SK-N-SH treated with all-trans-retinoic acid at 6 μM for 48 hours (cell line): ENCODE results near the gene CIAO2A.

Source experiments
- ATAC-seq: fragments of 200-7000 bp; cut with Tn5 transposase; 3 replicates; pipeline ENCODE4 v1.9.1; 2020; ENCODE audit warnings: mild to moderate bottlenecking, moderate library complexity
- ARNTL ChIP-seq: fragments of 450-650 bp; formaldehyde crosslinking; IDR thresholded peaks from 2 replicates; pipeline ENCODE4 v1.5.0; 2020; ENCODE audit warnings: low read depth, mild to moderate bottlenecking, moderate library complexity, borderline replicate concordance
- BACH2 ChIP-seq: fragments of 250-450 bp; sonication (Bioruptor Pico); IDR thresholded peaks from 2 replicates; pipeline ENCODE4 v1.9.0; 2021; ENCODE audit warnings: mild to moderate bottlenecking, borderline replicate concordance
- CREB5 ChIP-seq: fragments of 250-450 bp; sonication (Bioruptor Pico); IDR thresholded peaks from 2 replicates; pipeline ENCODE4 v1.5.1; 2020; ENCODE audit warnings: low read depth, mild to moderate bottlenecking, moderate library complexity
- CSDC2 ChIP-seq: fragments of 250-450 bp; sonication (Bioruptor Pico); IDR thresholded peaks from 2 replicates; pipeline ENCODE4 v1.5.0; 2020; ENCODE audit warnings: mild to moderate bottlenecking, moderate library complexity
- CSRNP3 ChIP-seq: fragments of 250-450 bp; sonication (Bioruptor Pico); IDR thresholded peaks from 2 replicates; pipeline ENCODE4 v1.5.1; 2021; ENCODE audit warnings: mild to moderate bottlenecking, moderate library complexity
- ESRRG ChIP-seq: fragments of 250-450 bp; sonication (Bioruptor Pico); IDR thresholded peaks from 2 replicates; pipeline ENCODE4 v1.6.1; 2021; ENCODE audit warnings: mild to moderate bottlenecking
- GLIS3 ChIP-seq: fragments of 250-450 bp; sonication (Bioruptor Pico); IDR thresholded peaks from 2 replicates; pipeline ENCODE4 v1.5.0; 2020; ENCODE audit warnings: mild to moderate bottlenecking, moderate library complexity
- ISL1 ChIP-seq: fragments of 250-450 bp; sonication (Bioruptor Pico); IDR thresholded peaks from 2 replicates; pipeline ENCODE4 v2.1.2; 2022; ENCODE audit warnings: mild to moderate bottlenecking, moderate library complexity
- OSR1 ChIP-seq: fragments of 250-450 bp; sonication (Bioruptor Pico); IDR thresholded peaks from 2 replicates; pipeline ENCODE4 v1.8.0; 2022; ENCODE audit warnings: moderate library complexity, mild to moderate bottlenecking, inconsistent platforms
- PPARA ChIP-seq: fragments of 250-450 bp; sonication (Bioruptor Pico); IDR thresholded peaks from 2 replicates; pipeline ENCODE4 v1.5.0; 2020; ENCODE audit warnings: mild to moderate bottlenecking, borderline replicate concordance
- RARB ChIP-seq: fragments of 250-450 bp; sonication (Bioruptor Pico); IDR thresholded peaks from 2 replicates; pipeline ENCODE4 v1.8.0; 2021; ENCODE audit warnings: mild to moderate bottlenecking, moderate library complexity
- SNAI2 ChIP-seq: fragments of 250-450 bp; sonication (Bioruptor Pico); IDR thresholded peaks from 2 replicates; pipeline ENCODE4 v1.5.0; 2020; ENCODE audit warnings: mild to moderate bottlenecking, moderate library complexity
- TCF4 ChIP-seq: fragments of 250-450 bp; sonication (Bioruptor Pico); IDR thresholded peaks from 2 replicates; pipeline ENCODE4 v1.8.0; 2021; ENCODE audit warnings: mild to moderate bottlenecking, moderate library complexity, borderline replicate concordance
- TOX ChIP-seq: fragments of 250-450 bp; sonication (Bioruptor Pico); IDR thresholded peaks from 2 replicates; pipeline ENCODE4 v1.8.0; 2021; ENCODE audit warnings: mild to moderate bottlenecking, moderate library complexity, borderline replicate concordance
- ZC3H10 ChIP-seq: fragments of 250-450 bp; sonication (Bioruptor Pico); IDR thresholded peaks from 2 replicates; pipeline ENCODE4 v1.5.1; 2021; ENCODE audit warnings: mild to moderate bottlenecking, moderate library complexity
- ZFP3 ChIP-seq: fragments of 250-450 bp; sonication (Bioruptor Pico); IDR thresholded peaks from 2 replicates; pipeline ENCODE4 v1.5.0; 2020; ENCODE audit warnings: mild to moderate bottlenecking, moderate library complexity
- ZFP30 ChIP-seq: fragments of 450-650 bp; formaldehyde crosslinking; IDR thresholded peaks from 2 replicates; pipeline ENCODE4 v1.5.0; 2022; ENCODE audit warnings: mild to moderate bottlenecking, moderate library complexity
- ZNF565 ChIP-seq: fragments of 450-650 bp; formaldehyde crosslinking; conservative IDR thresholded peaks from 2 replicates; pipeline ENCODE4 v1.5.0; 2020; ENCODE audit warnings: low read depth, mild to moderate bottlenecking, moderate library complexity
- ZNF70 ChIP-seq: fragments of 450-650 bp; formaldehyde crosslinking; IDR thresholded peaks from 2 replicates; pipeline ENCODE4 v1.5.0; 2020; ENCODE audit warnings: mild to moderate bottlenecking, moderate library complexity
- ZNF8 ChIP-seq: fragments of 450-650 bp; formaldehyde crosslinking; IDR thresholded peaks from 2 replicates; pipeline ENCODE4 v1.5.0; 2020; ENCODE audit warnings: mild to moderate bottlenecking, moderate library complexity
- TF ChIP-seq, protein P1 (sequence below): fragments of 250-450 bp; sonication (Bioruptor Pico); IDR thresholded peaks from 2 replicates; pipeline ENCODE4 v1.5.0; 2020; ENCODE audit warnings: mild to moderate bottlenecking, moderate library complexity
- TF ChIP-seq, protein P2 (sequence below): fragments of 250-450 bp; sonication (Bioruptor Pico); IDR thresholded peaks from 2 replicates; pipeline ENCODE4 v1.8.0; 2021; ENCODE audit warnings: low read depth, mild to moderate bottlenecking, moderate library complexity, borderline replicate concordance
- TF ChIP-seq, protein P3 (sequence below): fragments of 250-450 bp; sonication (Bioruptor Pico); IDR thresholded peaks from 2 replicates; pipeline ENCODE4 v1.8.0; 2020; ENCODE audit warnings: mild to moderate bottlenecking, moderate library complexity, borderline replicate concordance

CIAO2A gene

GRCh38 chr15:64127521-64128270 is 34.1 kb upstream of the CIAO2A start (continued):
- TF ChIP-seq CREB5 (no peak), TOX (CRISPR knock-in tag) (no peak)
- TF ChIP-seq, all 23 proteins: peak for 0

DNA sequence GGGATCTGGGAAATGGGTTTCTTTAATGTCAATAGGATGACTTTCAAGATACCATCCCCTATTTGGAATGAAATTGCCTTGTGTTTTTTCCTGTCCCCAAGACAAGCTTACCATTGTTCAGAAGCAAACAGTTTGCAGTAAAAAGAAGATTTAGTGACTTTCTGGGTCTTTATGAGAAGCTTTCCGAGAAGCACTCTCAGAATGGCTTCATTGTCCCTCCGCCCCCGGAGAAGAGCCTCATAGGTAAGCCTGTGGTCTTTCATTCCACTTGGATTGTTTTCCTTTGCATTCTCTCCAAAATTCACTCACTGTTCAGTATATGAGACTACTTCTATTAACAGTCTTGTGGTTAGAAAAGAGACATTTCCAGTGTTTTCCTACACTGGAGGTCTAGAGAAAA is 32.3 kb upstream of the CIAO2A start:
- no peak for ATAC-seq
- TF ChIP-seq RARB (CRISPR knock-in tag) (no peak), ARNTL (CRISPR knock-in tag) (no peak), ISL1 (no peak), ZFP30 (CRISPR knock-in tag) (no peak), ZNF565 (no peak), ESRRG (CRISPR knock-in tag) (no peak), ZNF8 (CRISPR knock-in tag) (no peak), ZNF70 (no peak), OSR1 (CRISPR knock-in tag) (no peak), TCF4 (CRISPR knock-in tag) (no peak), CREB5 (no peak), ZC3H10 (no peak), BACH2 (CRISPR knock-in tag) (no peak), GLIS3 (CRISPR knock-in tag) (no peak), ZFP3 (CRISPR knock-in tag) (no peak), CSRNP3 (CRISPR knock-in tag) (no peak), PPARA (CRISPR knock-in tag) (no peak), SNAI2 (CRISPR knock-in tag) (no peak)
- TF ChIP-seq, protein P1, sequence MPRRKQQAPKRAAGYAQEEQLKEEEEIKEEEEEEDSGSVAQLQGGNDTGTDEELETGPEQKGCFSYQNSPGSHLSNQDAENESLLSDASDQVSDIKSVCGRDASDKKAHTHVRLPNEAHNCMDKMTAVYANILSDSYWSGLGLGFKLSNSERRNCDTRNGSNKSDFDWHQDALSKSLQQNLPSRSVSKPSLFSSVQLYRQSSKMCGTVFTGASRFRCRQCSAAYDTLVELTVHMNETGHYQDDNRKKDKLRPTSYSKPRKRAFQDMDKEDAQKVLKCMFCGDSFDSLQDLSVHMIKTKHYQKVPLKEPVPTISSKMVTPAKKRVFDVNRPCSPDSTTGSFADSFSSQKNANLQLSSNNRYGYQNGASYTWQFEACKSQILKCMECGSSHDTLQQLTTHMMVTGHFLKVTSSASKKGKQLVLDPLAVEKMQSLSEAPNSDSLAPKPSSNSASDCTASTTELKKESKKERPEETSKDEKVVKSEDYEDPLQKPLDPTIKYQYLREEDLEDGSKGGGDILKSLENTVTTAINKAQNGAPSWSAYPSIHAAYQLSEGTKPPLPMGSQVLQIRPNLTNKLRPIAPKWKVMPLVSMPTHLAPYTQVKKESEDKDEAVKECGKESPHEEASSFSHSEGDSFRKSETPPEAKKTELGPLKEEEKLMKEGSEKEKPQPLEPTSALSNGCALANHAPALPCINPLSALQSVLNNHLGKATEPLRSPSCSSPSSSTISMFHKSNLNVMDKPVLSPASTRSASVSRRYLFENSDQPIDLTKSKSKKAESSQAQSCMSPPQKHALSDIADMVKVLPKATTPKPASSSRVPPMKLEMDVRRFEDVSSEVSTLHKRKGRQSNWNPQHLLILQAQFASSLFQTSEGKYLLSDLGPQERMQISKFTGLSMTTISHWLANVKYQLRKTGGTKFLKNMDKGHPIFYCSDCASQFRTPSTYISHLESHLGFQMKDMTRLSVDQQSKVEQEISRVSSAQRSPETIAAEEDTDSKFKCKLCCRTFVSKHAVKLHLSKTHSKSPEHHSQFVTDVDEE (CRISPR knock-in tag), result no peak
- TF ChIP-seq, protein P2, sequence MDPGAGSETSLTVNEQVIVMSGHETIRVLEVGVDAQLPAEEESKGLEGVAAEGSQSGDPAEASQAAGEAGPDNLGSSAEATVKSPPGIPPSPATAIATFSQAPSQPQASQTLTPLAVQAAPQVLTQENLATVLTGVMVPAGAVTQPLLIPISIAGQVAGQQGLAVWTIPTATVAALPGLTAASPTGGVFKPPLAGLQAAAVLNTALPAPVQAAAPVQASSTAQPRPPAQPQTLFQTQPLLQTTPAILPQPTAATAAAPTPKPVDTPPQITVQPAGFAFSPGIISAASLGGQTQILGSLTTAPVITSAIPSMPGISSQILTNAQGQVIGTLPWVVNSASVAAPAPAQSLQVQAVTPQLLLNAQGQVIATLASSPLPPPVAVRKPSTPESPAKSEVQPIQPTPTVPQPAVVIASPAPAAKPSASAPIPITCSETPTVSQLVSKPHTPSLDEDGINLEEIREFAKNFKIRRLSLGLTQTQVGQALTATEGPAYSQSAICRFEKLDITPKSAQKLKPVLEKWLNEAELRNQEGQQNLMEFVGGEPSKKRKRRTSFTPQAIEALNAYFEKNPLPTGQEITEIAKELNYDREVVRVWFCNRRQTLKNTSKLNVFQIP (CRISPR knock-in tag), result no peak
- TF ChIP-seq, all 23 proteins: peak for 0

- ATAC-seq, result no peak
- TF ChIP-seq, protein P3, sequence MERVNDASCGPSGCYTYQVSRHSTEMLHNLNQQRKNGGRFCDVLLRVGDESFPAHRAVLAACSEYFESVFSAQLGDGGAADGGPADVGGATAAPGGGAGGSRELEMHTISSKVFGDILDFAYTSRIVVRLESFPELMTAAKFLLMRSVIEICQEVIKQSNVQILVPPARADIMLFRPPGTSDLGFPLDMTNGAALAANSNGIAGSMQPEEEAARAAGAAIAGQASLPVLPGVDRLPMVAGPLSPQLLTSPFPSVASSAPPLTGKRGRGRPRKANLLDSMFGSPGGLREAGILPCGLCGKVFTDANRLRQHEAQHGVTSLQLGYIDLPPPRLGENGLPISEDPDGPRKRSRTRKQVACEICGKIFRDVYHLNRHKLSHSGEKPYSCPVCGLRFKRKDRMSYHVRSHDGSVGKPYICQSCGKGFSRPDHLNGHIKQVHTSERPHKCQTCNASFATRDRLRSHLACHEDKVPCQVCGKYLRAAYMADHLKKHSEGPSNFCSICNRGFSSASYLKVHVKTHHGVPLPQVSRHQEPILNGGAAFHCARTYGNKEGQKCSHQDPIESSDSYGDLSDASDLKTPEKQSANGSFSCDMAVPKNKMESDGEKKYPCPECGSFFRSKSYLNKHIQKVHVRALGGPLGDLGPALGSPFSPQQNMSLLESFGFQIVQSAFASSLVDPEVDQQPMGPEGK (CRISPR knock-in tag), result no peak
- TF ChIP-seq CSDC2 (CRISPR knock-in tag), result no peak
- TF ChIP-seq, protein P2 (CRISPR knock-in tag), result no peak
- TF ChIP-seq ZC3H10, result no peak
- TF ChIP-seq ZNF565, result no peak
- no peak for TF ChIP-seq CREB5
Measured at GRCh38 chr15:64122936-64123351, 29.3 kb upstream of the CIAO2A start.
